Femur (tissue), 1 donor: ENCODE results near the gene MMP7.

Experiments
- DNase-seq: peaks from one replicate; pipeline ENCODE4 v3.0.0-alpha.2; 2017

MMP7 gene

DNA sequence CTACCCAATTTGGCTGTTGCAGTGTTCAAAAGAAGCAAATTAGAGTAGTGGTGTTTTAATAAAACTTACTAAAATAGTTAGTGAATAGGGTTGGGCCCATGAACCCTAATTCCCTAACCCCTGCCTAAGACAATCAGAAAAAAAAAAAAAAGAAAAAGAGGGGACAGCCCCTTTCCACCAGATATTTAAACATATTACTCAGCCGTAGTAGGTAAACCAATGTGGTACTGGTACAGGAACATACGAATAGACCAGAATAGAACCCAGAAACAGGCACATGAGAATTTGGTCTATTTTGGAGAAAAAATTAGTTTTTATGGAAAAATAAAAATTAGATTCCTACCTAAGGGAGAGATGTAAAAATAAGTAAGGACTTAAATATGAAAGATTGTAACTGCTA lies 38.6 kb downstream of the MMP7 start:
- DNase-seq, result no peak

DNA sequence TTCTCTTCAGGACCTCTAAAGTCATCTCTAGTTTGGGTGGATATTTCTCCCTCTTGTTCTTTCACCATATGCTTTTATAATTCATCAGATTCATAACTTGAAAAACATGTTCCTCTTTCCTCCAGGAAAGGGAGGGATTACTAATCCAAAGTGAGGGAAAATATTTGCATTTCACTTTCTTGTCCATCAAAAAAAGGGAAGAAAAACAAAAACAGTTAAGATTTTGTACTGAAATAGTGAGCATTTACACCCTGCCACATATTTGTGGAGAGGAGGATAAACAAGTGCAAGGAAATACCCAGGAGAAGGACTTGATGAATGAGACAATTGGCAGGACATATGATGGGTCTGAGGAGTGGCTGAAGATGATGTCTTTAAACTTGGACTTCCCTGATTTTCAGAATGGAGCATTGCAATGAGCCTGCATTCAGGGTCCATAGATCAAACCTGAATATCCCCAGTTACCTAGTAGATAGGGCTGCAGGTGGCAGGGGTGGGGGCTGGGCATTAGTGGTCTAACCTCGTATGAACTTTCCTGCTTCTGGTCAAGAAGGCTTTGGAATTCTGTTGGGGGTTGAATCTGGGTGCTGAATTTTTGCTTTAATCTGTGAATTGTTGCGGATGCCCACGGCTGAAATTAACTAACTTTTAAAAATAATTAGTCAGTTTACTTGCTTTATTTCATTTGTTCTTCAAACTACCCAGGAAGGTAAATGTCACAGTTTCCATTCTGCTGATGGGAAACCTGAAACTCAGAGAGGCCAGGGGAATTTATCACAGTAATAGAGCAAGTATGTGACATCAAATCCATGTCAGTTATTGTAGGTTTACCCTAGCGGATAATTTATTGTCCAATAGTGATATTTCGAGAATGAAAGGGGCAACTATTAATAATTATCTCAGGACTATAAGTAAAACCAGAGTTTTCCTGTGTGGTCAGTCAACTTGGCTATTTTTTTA lies 41.1 kb downstream of the MMP7 start:
- DNase-seq, result no peak

DNA sequence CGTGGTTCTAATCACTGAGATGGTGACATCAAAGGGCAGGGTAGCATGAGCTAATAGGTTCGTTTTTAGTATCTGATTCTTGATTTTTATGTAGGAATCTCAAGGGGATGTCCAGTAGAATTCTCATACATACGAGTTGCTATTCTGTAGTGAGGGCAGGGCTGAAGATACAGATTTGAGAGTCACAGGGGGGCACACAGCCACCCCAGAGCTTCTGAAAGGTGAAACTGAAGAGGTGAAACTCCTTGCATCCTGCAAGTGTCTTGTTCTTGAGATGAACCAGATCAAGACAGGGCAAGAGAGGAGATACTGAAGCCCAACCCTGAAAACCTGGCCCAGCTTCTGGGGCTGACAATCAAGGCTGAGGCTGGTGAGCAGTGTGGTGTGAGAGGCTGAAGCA lies 42.3 kb downstream of the MMP7 start:
- no peak for DNase-seq

GRCh38 chr11:102487214-102487613 lies 43.3 kb downstream of the MMP7 start:
- no peak for DNase-seq

DNA sequence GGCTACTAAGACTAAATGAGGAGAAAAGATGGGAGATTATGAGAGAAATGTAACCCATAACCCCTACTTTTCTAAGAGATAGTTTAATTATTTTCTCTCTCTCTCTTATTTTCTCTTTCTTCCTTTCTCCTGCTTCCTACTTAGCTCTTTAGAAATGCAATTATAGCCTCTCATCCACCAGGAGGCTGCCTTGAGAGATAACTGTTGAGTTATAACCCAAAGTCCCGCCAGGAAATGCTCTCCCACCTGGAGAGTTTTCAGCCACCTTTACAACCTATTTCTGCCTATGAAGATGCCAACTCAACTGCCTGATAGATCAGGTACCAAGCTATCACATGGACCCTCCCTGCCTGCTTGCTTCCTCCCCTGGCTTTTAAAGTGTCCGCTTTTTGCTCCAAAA lies 44.0 kb downstream of the MMP7 start:
- no peak for DNase-seq

- no peak for DNase-seq
These were observed 45.3 kb downstream of the MMP7 start for GRCh38 chr11:102485095-102485722.

GRCh38 chr11:102482433-102482832 lies 48.1 kb downstream of the MMP7 start:
- no peak for DNase-seq

DNA sequence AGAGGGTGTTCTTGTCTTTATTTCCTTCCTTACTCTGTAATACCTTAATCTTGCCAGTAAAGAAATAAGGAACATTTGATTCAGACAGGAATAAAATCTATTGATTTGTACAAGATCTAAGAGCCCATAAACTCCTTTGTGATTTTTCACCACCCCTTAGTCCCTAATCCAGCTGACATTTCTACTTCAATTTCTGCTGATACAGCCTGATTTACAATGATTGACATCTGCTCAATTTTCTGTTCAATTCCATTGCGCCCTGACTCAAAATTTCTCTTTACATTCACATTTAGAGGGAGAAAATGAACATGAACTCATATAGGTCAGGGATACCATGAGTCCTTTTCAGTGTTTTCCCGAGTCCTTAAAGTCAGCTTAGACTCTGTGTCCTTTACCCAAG lies 50.8 kb downstream of the MMP7 start:
- no peak for DNase-seq

- DNase-seq, result no peak
These were observed 51.8 kb downstream of the MMP7 start for GRCh38 chr11:102478673-102479299.

- DNase-seq, result no peak
These were observed 53.7 kb downstream of the MMP7 start for GRCh38 chr11:102476812-102477211.

- DNase-seq, result no peak
These were observed 54.5 kb downstream of the MMP7 start for GRCh38 chr11:102476069-102476468.

GRCh38 chr11:102473543-102473942 lies 57.0 kb downstream of the MMP7 start:
- DNase-seq, result no peak

GRCh38 chr11:102472127-102472526 lies 58.4 kb downstream of the MMP7 start:
- DNase-seq, result no peak

DNA sequence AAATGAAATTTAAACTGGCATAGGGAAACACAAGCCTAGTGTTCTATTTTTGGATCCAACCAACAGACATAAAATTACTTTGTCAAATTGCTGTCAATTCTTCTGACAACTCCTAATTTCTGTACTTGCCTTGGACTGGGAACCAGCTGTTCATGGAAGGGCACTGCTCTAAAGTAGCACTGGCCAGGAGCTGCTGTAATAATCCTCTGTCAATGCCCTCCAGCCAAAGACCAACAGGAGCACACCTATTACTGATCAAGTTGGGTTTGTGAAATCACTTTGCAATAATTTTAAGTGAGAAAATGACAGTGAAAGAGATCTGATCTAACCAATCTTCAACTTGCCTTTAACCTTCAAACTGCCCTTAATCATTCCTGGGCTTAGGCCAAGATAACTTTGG lies 59.1 kb downstream of the MMP7 start:
- no peak for DNase-seq
